Right atrium auricular region (tissue), 2 donors: ENCODE data around the gene ADAMTS2. TPM values are rescaled to one million over a fixed set of nuclear protein-coding genes. Genes with fewer than 3 reads are reported as not detected.

Experiments
- DNase-seq: peaks from one replicate; pipeline ENCODE4 v3.0.0-alpha.2; 2019; ENCODE audit warnings: low spot score
- H3K27ac ChIP-seq, 2 donors: fragments of 200-600 bp; sonication (generic); 1 replicate in 1 of 2; 2 replicates in 1 of 2; pipeline ENCODE4 v1.5.1; 2016 to 2019
- H3K27me3 ChIP-seq, 2 donors: fragments of 200-600 bp; sonication (generic); one replicate each; pipeline versions ENCODE4 v1.5.1 to v1.6.0; 2017 to 2019
- H3K36me3 ChIP-seq: fragments of 200-600 bp; sonication (generic); one replicate; pipeline ENCODE4 v1.5.1; 2016
- H3K4me1 ChIP-seq, 2 donors: fragments of 200-600 bp; sonication (generic); one replicate each; pipeline versions ENCODE4 v1.5.1 to v1.6.0; 2017 to 2019
- H3K4me3 ChIP-seq, 2 donors: fragments of 200-600 bp; sonication (generic); 1 replicate in 1 of 2; 2 replicates in 1 of 2; pipeline ENCODE4 v1.5.1; 2017 to 2019; ENCODE audit warnings: mild to moderate bottlenecking in 1 of 2, moderate library complexity in 1 of 2
- H3K9me3 ChIP-seq, 2 donors: fragments of 200-600 bp; sonication (generic); one replicate each; pipeline ENCODE4 v1.5.1; 2019
- CTCF ChIP-seq, 2 donors: fragments of 200-600 bp; sonication (generic); IDR thresholded peaks; one replicate each; pipeline ENCODE4 v1.5.1; 2019; ENCODE audit warnings: antibody characterized with exemption in 2 of 2
- total RNA-seq, 2 donors: library from RNA; depleted of rRNA; stranded (reverse); fragments of >200 nt; gene quantifications; one replicate each; pipeline ENCODE4 v1.1.0, GENCODE V29; 2016

Gene ADAMTS2
- total RNA-seq, 2 donors from 2014 or later, result 13.6 to 13.7 TPM

GRCh38 chr5:179187229-179187678 is 158.0 kb downstream of the ADAMTS2 start:
- Histone ChIP-seq H3K4me1 (no peaks in the 10 kb centered on the region), H3K4me3 (no peak overlapping the region), H3K9me3 (no peaks in the 10 kb centered on the region), H3K36me3 (no peaks in the 10 kb centered on the region), H3K27me3 (no peaks in the 10 kb centered on the region), H3K27ac (no peak overlapping the region)
- DNase-seq, result no peak
- no peak for TF ChIP-seq CTCF (IDR thresholded peaks at IDR 0.05)

- Histone ChIP-seq H3K36me3 (no peaks in the 10 kb centered on the region), H3K27me3 (no peaks in the 10 kb centered on the region), H3K4me3 (no peak overlapping the region), H3K4me1 (no peaks in the 10 kb centered on the region), H3K9me3 (no peaks in the 10 kb centered on the region), H3K27ac (no peak overlapping the region)
- no peak for TF ChIP-seq CTCF (IDR thresholded peaks at IDR 0.05)
- no peak for DNase-seq
These were observed 158.5 kb downstream of the ADAMTS2 start for GRCh38 chr5:179186801-179187200.

- DNase-seq, result no peak
- Histone ChIP-seq H3K27ac (no peak overlapping the region), H3K36me3 (no peaks in the 10 kb centered on the region), H3K4me3 (no peak overlapping the region), H3K9me3 (no peaks in the 10 kb centered on the region), H3K27me3 (no peaks in the 10 kb centered on the region), H3K4me1 (no peaks in the 10 kb centered on the region)
- no peak for TF ChIP-seq CTCF (IDR thresholded peaks at IDR 0.05)
These were observed 159.3 kb downstream of the ADAMTS2 start for GRCh38 chr5:179185941-179186411.

GRCh38 chr5:179185256-179185940 is 159.9 kb downstream of the ADAMTS2 start:
- no peaks in the 10 kb centered on the region for H3K36me3 ChIP-seq
- no peak for DNase-seq
- H3K4me3 ChIP-seq, result no peak overlapping the region
- no peaks in the 10 kb centered on the region for H3K4me1 ChIP-seq
- H3K27ac ChIP-seq, result no peak overlapping the region
- TF ChIP-seq CTCF (IDR thresholded peaks at IDR 0.05), result no peak
- H3K27me3 ChIP-seq, result no peaks in the 10 kb centered on the region
- H3K9me3 ChIP-seq, result no peaks in the 10 kb centered on the region

- no peak for DNase-seq
- no peaks in the 10 kb centered on the region for H3K27me3 ChIP-seq
- no peak for TF ChIP-seq CTCF (IDR thresholded peaks at IDR 0.05)
- H3K27ac ChIP-seq, result no peak overlapping the region
- no peaks in the 10 kb centered on the region for H3K36me3 ChIP-seq
- no peaks in the 10 kb centered on the region for H3K4me1 ChIP-seq
- no peak overlapping the region for H3K4me3 ChIP-seq
- peaks cover 0 to 1% of the 10 kb centered on the region in 2 donors for H3K9me3 ChIP-seq
These were observed 160.7 kb downstream of the ADAMTS2 start for GRCh38 chr5:179184521-179185050.
